ENCODE results near the gene CYTH3. TPM values are rescaled to one million over a fixed set of nuclear protein-coding genes. Genes with fewer than 3 reads are reported as not detected.

The CYTH3 gene
- total RNA-seq, 1 experiment from 2014 or later, result 16.7 TPM

- H3K36me3 ChIP-seq (ENCODE audit: control insufficient read depth in 1 of 2, insufficient read depth in 2 of 2, low read length in 2 of 2), result no peaks in the 10 kb centered on the region
- H3K27me3 ChIP-seq (ENCODE audit: insufficient read depth, low read length), result no peaks in the 10 kb centered on the region
- no peaks in the 10 kb centered on the region for H3K9me3 ChIP-seq (ENCODE audit: control insufficient read depth in 1 of 2, insufficient read depth in 1 of 2, low read depth in 1 of 2, low read length in 2 of 2)
- no peak overlapping the region for H3K4me3 ChIP-seq (replicated peaks in 1 of 2; ENCODE audit: low read depth in 1 of 2, low read length in 2 of 2)
- H3K4me1 ChIP-seq (ENCODE audit: control insufficient read depth in 1 of 2, insufficient read depth in 2 of 2, low read length in 2 of 2), result peaks cover 0 to 17% of the 10 kb centered on the region in 2 experiments; a peak in 2 of 4 replicates
- no peak overlapping the region for H3K27ac ChIP-seq (ENCODE audit: low read depth, low read length)
- H3K4me2 ChIP-seq (ENCODE audit: low read length), result no peak overlapping the region
- H3K9me2 ChIP-seq (ENCODE audit: insufficient read depth), result no peaks in the 10 kb centered on the region
- no peak for DNase-seq (ENCODE audit: low read depth, low spot score)
- ChIA-PET RAD21 (ENCODE audit: low non-redundant PET in 1 of 2, low total read pairs in 2 of 2, uncharacterized antibody in 2 of 2, unreplicated experiment in 2 of 2) (no interaction called here), CTCF (no interaction called here), POLR2A (no interaction called here)
- peaks cover 55% of the 10 kb centered on the region for H3K79me2 ChIP-seq (ENCODE audit: insufficient read depth, low read length)
- no TSS peak for BruUV-seq (replicated peaks)
- ATAC-seq, result no peak
- no peak overlapping the region for H3K9ac ChIP-seq (ENCODE audit: low read length)
- TF ChIP-seq SP1 (IDR thresholded peaks at IDR 0.05; ENCODE audit: low read depth) (no peak), ZBTB33 (IDR thresholded peaks at IDR 0.05; ENCODE audit: extremely low read depth, insufficient replicate concordance, low read length) (no peak), CBX3 (IDR thresholded peaks at IDR 0.05; ENCODE audit: low read depth) (no peak), EGR1 (IDR thresholded peaks at IDR 0.05; ENCODE audit: low read depth) (no peak), ZNF274 (IDR thresholded peaks at IDR 0.05; ENCODE audit: low read depth, low read length) (no peak), POLR2A (IDR thresholded peaks at IDR 0.05; ENCODE audit: borderline replicate concordance, extremely low read depth, insufficient read depth, insufficient read length) (no peak), SRF (IDR thresholded peaks at IDR 0.05; ENCODE audit: low read depth) (no peak), ELF1 (IDR thresholded peaks at IDR 0.05; ENCODE audit: borderline replicate concordance, low read depth) (no peak), YY1 (IDR thresholded peaks at IDR 0.05; ENCODE audit: extremely low read depth, insufficient replicate concordance, low read depth, low read length) (no peak), SIN3A (IDR thresholded peaks at IDR 0.05; ENCODE audit: low read depth) (no peak), REST (IDR thresholded peaks at IDR 0.05; ENCODE audit: low read depth) (no peak), FOSL1 (IDR thresholded peaks at IDR 0.05; ENCODE audit: low read depth) (no peak), ZFX (IDR thresholded peaks at IDR 0.05) (no peak), ATF3 (IDR thresholded peaks at IDR 0.05) (no peak), CTCF (IDR thresholded peaks at IDR 0.05 in 2 of 3, conservative IDR thresholded peaks at IDR 0.05 in 1 of 3; ENCODE audit: borderline replicate concordance in 1 of 3, insufficient read depth in 1 of 3, low read depth in 2 of 3, low read length in 2 of 3) (no peak), MAX (IDR thresholded peaks at IDR 0.05) (no peak), EZH2phosphoT487 (IDR thresholded peaks at IDR 0.05; ENCODE audit: borderline replicate concordance) (no peak), RAD21 (IDR thresholded peaks at IDR 0.05; ENCODE audit: low read depth) (no peak), JUND (IDR thresholded peaks at IDR 0.05) (no peak), POLR2AphosphoS5 (IDR thresholded peaks at IDR 0.05; ENCODE audit: low read depth, low read length) (no peak)
- no peak overlapping the region for H2AFZ ChIP-seq (ENCODE audit: low read depth, low read length, poor library complexity, severe bottlenecking)
- intact Hi-C loops (cut with micrococcal nuclease), result no loop called here
- no peaks in the 10 kb centered on the region for H4K20me1 ChIP-seq (ENCODE audit: insufficient read depth)
Observed at GRCh38 chr7:6252341-6252746, 20.1 kb downstream of the CYTH3 start.
